ENCODE data around the gene CCND2.

Gene CCND2

GRCh38 chr12:4289998-4290790 is 16.6 kb downstream of the CCND2 start:
- DNase-seq (ENCODE audit: low spot score) = no peak

GRCh38 chr12:4292341-4293073 is 18.9 kb downstream of the CCND2 start:
- no peak for DNase-seq (ENCODE audit: low spot score)

GRCh38 chr12:4293299-4293965 is 19.9 kb downstream of the CCND2 start:
- no peak for DNase-seq (ENCODE audit: low spot score)

GRCh38 chr12:4293966-4294505 is 20.5 kb downstream of the CCND2 start:
- DNase-seq (ENCODE audit: low spot score) = no peak

- DNase-seq (ENCODE audit: low spot score) = no peak
These were observed 23.2 kb downstream of the CCND2 start for GRCh38 chr12:4296751-4297150.

- DNase-seq (ENCODE audit: low spot score) = no peak
These were observed 24.1 kb downstream of the CCND2 start for GRCh38 chr12:4297617-4298016.

- no peak for DNase-seq (ENCODE audit: low spot score)
These were observed 27.3 kb downstream of the CCND2 start for GRCh38 chr12:4300883-4301282.

- no peak for DNase-seq (ENCODE audit: low spot score)
These were observed 28.5 kb downstream of the CCND2 start for GRCh38 chr12:4301932-4302501.

GRCh38 chr12:4302881-4303280 is 29.3 kb downstream of the CCND2 start:
- no peak for DNase-seq (ENCODE audit: low spot score)

GRCh38 chr12:4303750-4304149 is 30.2 kb downstream of the CCND2 start:
- DNase-seq (ENCODE audit: low spot score) = no peak

- peak; percentile 59 for DNase-seq (ENCODE audit: low spot score)
These were observed 34.2 kb downstream of the CCND2 start for GRCh38 chr12:4307593-4308333.

GRCh38 chr12:4308334-4308950 is 34.9 kb downstream of the CCND2 start:
- DNase-seq (ENCODE audit: low spot score) = no peak

- DNase-seq (ENCODE audit: low spot score) = no peak
These were observed 38.2 kb downstream of the CCND2 start for GRCh38 chr12:4311776-4312175.

GRCh38 chr12:4312251-4312650 is 38.7 kb downstream of the CCND2 start:
- DNase-seq (ENCODE audit: low spot score) = no peak

- DNase-seq (ENCODE audit: low spot score) = no peak
These were observed 46.9 kb downstream of the CCND2 start for GRCh38 chr12:4320497-4320852.

GRCh38 chr12:4320853-4321701 is 47.5 kb downstream of the CCND2 start, which contains the start of gene TIGAR:
TSS of gene TIGAR (plus strand) at chr12:4321213. CDS start at chr12:4321272, 59 bp downstream.
- peak; percentile 97 for DNase-seq (ENCODE audit: low spot score)

GRCh38 chr12:4322726-4323125 is 49.2 kb downstream of the CCND2 start:
- peak; percentile 17 for DNase-seq (ENCODE audit: low spot score)

Data from NAMALWA (cell line).